ENCODE results near the gene WRAP73. TPM values are rescaled to one million over a fixed set of nuclear protein-coding genes. Genes with fewer than 3 reads are reported as not detected.

WRAP73 gene
- total RNA-seq, 1 donor from 2014 or later, result 23.3 TPM

GRCh38 chr1:3639397-3639911 lies 10.4 kb downstream of the WRAP73 start:
- H3K36me3 ChIP-seq, result peaks cover 0 to 42% of the 10 kb centered on the region in 2 donors
- no peak for DNase-seq (ENCODE audit: extremely low spot score in 2 of 2)

GRCh38 chr1:3638676-3639075 lies 11.2 kb downstream of the WRAP73 start:
- no peak for TF ChIP-seq POLR2A (IDR thresholded peaks at IDR 0.05)
- TF ChIP-seq, protein P1, sequence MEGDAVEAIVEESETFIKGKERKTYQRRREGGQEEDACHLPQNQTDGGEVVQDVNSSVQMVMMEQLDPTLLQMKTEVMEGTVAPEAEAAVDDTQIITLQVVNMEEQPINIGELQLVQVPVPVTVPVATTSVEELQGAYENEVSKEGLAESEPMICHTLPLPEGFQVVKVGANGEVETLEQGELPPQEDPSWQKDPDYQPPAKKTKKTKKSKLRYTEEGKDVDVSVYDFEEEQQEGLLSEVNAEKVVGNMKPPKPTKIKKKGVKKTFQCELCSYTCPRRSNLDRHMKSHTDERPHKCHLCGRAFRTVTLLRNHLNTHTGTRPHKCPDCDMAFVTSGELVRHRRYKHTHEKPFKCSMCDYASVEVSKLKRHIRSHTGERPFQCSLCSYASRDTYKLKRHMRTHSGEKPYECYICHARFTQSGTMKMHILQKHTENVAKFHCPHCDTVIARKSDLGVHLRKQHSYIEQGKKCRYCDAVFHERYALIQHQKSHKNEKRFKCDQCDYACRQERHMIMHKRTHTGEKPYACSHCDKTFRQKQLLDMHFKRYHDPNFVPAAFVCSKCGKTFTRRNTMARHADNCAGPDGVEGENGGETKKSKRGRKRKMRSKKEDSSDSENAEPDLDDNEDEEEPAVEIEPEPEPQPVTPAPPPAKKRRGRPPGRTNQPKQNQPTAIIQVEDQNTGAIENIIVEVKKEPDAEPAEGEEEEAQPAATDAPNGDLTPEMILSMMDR (IDR thresholded peaks at IDR 0.05), result no peak
- TF ChIP-seq POLR2AphosphoS5 (IDR thresholded peaks at IDR 0.05; ENCODE audit: insufficient read depth in 1 of 2, low read depth in 1 of 2), result no peak
- Histone ChIP-seq H3K27ac (no peak overlapping the region), H3K36me3 (peaks cover 0 to 50% of the 10 kb centered on the region in 2 donors), H3K4me1 (no peaks in the 10 kb centered on the region), H3K27me3 (no peaks in the 10 kb centered on the region), H3K9me3 (no peaks in the 10 kb centered on the region), H3K4me3 (no peak overlapping the region)
- DNase-seq (ENCODE audit: extremely low spot score in 2 of 2), result no peak
- intact Hi-C loops (cut with DNase I), result no loop called here

More at GRCh38 chr1:3639397-3639911, 10.4 kb downstream of the WRAP73 start:
- Histone ChIP-seq H3K4me3 (no peak overlapping the region), H3K27me3 (no peaks in the 10 kb centered on the region), H3K27ac (no peak overlapping the region), H3K4me1 (no peaks in the 10 kb centered on the region), H3K9me3 (no peaks in the 10 kb centered on the region)
- intact Hi-C loops (cut with DNase I), result no loop called here
- TF ChIP-seq POLR2A (IDR thresholded peaks at IDR 0.05) (no peak), POLR2AphosphoS5 (IDR thresholded peaks at IDR 0.05; ENCODE audit: insufficient read depth in 1 of 2, low read depth in 1 of 2) (no peak)
- TF ChIP-seq, protein P1 (IDR thresholded peaks at IDR 0.05), result no peak

GRCh38 chr1:3638027-3638426 lies 11.9 kb downstream of the WRAP73 start:
- Histone ChIP-seq H3K27me3 (no peaks in the 10 kb centered on the region), H3K4me3 (no peak overlapping the region), H3K27ac (no peak overlapping the region), H3K4me1 (no peaks in the 10 kb centered on the region), H3K9me3 (no peaks in the 10 kb centered on the region), H3K36me3 (peaks cover 0 to 56% of the 10 kb centered on the region in 2 donors)
- no peak for TF ChIP-seq POLR2AphosphoS5 (IDR thresholded peaks at IDR 0.05; ENCODE audit: insufficient read depth in 1 of 2, low read depth in 1 of 2)
- TF ChIP-seq, protein P1 (IDR thresholded peaks at IDR 0.05), result no peak
- TF ChIP-seq POLR2A (IDR thresholded peaks at IDR 0.05), result no peak
- intact Hi-C loops (cut with DNase I), result no loop called here
- no peak for DNase-seq (ENCODE audit: extremely low spot score in 2 of 2)

DNA sequence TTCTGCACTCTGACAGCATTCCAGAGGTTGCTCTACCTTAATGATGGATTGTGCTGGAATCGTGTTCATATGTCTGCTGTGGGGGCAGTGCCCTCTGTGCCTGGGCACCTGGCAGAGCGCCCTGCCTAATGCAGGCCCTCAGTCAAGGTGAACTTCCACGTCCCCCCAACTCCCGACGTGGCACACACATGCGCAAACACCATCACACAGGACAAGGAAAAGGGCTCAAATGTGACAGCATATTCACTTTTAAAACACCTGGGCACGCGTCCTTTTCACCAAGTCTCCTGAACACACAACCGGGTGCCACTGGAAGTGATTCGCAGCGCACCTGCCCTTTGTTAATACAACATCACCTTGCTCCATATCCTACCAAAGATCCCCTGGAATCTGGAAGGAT lies 13.4 kb downstream of the WRAP73 start:
- Histone ChIP-seq H3K4me3 (no peak overlapping the region), H3K27ac (no peak overlapping the region), H3K36me3 (peaks cover 0 to 64% of the 10 kb centered on the region in 2 donors), H3K4me1 (no peaks in the 10 kb centered on the region), H3K27me3 (no peaks in the 10 kb centered on the region), H3K9me3 (no peaks in the 10 kb centered on the region)
- intact Hi-C loops (cut with DNase I), result no loop called here
- TF ChIP-seq POLR2AphosphoS5 (IDR thresholded peaks at IDR 0.05; ENCODE audit: insufficient read depth in 1 of 2, low read depth in 1 of 2) (no peak), POLR2A (IDR thresholded peaks at IDR 0.05) (no peak)
- TF ChIP-seq, protein P1 (IDR thresholded peaks at IDR 0.05), result no peak
- no peak for DNase-seq (ENCODE audit: extremely low spot score in 2 of 2)

DNA sequence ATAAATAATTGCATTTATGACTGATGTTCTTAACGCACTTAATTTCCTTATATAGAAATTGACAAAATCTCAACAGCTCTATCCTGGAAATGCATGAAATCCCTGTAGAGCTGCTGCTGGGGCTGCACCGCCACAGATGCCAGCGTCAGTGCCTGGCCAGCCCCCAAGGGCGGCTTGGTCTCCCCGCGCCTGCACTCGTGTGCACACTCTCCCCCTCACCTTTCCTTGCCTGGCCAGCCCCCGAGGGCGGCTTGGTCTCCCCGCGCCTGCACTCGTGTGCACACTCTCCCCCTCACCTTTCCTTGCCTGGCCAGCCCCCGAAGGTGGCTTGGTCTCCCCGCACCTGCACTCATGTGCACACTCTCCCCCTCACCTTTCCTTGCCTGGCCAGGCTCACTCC lies 13.8 kb downstream of the WRAP73 start:
- no peaks in the 10 kb centered on the region for H3K27me3 ChIP-seq
- no peaks in the 10 kb centered on the region for H3K4me1 ChIP-seq
- TF ChIP-seq POLR2A (IDR thresholded peaks at IDR 0.05) (no peak), POLR2AphosphoS5 (IDR thresholded peaks at IDR 0.05; ENCODE audit: insufficient read depth in 1 of 2, low read depth in 1 of 2) (no peak)
- TF ChIP-seq, protein P1 (IDR thresholded peaks at IDR 0.05), result no peak
- H3K36me3 ChIP-seq, result peaks cover 0 to 64% of the 10 kb centered on the region in 2 donors
- no peak overlapping the region for H3K27ac ChIP-seq
- DNase-seq (ENCODE audit: extremely low spot score in 2 of 2), result no peak
- H3K9me3 ChIP-seq, result no peaks in the 10 kb centered on the region
- H3K4me3 ChIP-seq, result no peak overlapping the region
- intact Hi-C loops (cut with DNase I), result no loop called here
